Activated naive CD4-positive, alpha-beta T cell treated with anti-CD3 and anti-CD28 coated beads, Interleukin-2, amount 50 U/mL, for 16 hours (primary cell): Measurements from ENCODE around the gene ATP6V1C2.

Source experiments
- DNase-seq: peaks from one replicate; pipeline ENCODE4 v3.0.0-alpha.2; 2020

The ATP6V1C2 gene, protein sequence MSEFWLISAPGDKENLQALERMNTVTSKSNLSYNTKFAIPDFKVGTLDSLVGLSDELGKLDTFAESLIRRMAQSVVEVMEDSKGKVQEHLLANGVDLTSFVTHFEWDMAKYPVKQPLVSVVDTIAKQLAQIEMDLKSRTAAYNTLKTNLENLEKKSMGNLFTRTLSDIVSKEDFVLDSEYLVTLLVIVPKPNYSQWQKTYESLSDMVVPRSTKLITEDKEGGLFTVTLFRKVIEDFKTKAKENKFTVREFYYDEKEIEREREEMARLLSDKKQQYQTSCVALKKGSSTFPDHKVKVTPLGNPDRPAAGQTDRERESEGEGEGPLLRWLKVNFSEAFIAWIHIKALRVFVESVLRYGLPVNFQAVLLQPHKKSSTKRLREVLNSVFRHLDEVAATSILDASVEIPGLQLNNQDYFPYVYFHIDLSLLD

DNA sequence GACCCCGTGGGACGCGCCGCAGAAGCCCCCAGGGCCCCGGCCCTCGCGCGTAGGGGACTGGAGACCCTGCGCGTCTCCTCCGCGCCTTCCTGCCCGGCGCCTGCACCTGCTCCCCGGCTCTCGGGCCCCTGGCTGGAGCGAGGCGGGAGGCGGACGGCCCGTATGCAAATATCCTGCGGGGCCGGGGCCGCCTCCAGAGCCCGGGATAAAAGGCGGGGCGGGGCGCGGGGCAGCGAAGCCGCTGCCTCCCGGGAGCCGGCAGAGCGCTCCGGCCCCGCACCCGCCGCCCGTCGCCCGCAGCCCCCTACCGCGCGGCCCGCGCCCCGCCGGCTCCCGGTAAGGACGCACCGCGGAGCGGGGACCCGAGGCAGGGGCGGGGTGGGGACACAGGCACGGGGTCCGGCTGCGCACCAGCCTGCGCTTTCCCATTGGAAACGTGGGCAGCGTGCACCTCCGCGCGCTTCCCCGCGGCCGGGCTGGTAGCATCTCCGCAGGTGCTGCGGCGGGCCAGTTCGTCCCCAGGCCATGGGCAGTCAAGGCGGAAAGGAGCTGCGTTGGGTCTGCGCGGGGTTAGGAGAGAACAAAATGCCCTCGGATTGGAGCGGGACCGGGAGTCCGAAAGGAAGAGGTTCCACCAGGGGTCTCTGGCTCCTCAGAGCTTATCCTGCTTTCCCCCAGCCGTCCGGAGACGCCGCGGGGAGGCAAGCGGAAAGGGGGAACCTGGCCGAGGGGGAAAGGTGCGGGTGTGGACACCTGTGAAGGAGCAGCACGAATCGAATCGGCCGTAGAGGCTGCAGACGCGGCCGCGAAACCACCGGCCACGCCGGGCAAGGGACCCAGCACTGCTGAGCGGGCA lies at the start of gene ATP6V1C2:
Gene ATP6V1C2 (plus strand): TSS at position 235 of the 856 bp plus-strand sequence. CDS start 1,220 bp downstream, outside the sequence.
- DNase-seq, result no peak

DNA sequence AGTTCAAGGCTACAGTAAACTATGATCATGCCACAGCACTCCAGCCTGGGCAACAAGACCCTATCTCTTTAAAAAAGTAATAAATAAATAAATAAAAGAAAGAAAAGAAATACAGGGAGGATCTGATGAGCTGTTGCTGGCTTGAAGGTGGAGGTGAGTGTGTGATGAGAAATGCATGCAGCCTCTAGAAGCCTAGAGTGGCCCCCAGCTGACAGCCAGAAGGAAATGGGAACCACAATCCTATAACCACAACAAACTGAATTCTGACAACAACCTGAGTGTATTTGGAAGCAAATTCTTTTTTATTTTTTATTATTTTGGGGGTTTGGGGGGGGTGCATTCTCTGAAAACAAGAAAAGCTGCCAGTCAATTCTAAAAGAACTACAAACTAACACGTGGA lies 46.3 kb upstream of the ATP6V1C2 start:
- no peak for DNase-seq

- DNase-seq, result no peak
Observed at GRCh38 chr2:10678225-10678624, 43.2 kb upstream of the ATP6V1C2 start.

DNA sequence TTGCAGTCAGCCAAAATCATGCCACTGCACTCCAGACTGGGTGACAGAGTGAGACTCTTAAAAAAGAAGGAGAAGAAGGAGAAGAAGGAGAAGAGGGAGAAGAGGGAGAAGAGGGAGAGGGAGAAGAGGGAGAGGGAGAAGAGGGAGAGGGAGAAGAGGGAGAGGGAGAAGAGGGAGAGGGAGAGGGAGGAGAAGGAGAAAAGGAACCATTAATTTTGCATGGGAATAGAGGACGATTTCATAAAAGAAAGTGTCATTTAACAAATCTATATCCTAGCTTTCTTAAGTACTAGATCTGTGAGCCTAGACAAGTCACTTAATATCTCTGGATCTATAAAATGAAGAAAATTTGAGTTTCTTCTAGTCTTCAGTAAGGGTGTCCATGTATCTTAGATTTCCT lies 41.2 kb upstream of the ATP6V1C2 start:
- no peak for DNase-seq

GRCh38 chr2:10680957-10681356 lies 40.5 kb upstream of the ATP6V1C2 start:
- DNase-seq, result no peak

- no peak for DNase-seq
Observed at GRCh38 chr2:10686176-10686730, 35.2 kb upstream of the ATP6V1C2 start.

DNA sequence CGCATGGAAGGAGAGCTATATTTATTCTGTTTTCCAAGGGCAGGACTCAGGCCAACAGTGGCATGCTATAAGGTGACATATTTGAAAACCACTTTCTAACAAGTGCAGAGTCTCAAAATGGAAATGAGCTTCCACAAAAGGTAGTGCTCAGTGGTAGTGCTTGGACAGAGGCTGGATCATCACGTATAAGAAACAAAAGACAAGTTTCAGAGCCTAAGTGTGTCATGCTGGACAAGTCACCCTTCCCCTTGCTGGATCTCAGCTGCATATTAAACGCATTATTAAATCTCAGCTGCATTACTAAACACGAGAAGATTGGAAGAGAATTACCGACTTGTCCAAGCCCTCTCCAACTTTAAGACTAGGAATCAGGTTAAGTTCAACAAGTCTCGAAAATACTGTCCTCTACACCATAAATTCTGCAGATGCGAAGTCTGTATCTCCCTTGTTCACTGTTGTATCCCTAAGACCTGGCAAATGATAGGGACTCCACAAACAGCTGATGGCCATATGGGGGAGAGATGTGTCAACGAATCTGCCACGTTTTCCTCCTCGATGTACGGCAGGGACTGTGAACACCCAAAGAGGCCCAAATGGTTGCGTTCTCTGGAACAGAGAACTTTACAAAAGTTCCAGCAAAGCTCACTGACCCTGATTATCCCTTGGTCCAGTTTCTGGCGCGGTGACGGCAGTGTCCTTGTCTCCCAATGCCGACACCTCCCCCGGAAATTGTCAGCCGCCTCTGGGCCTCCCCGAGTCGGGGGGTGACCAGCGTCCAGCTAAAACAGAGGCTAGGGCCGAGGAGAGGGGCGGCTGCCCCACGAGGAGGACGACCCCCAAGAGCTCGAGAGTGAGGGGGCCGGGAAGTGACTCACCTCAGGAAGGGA lies 32.3 kb upstream of the ATP6V1C2 start:
- DNase-seq, result no peak

- no peak for DNase-seq
Observed at GRCh38 chr2:10691521-10691920, 29.9 kb upstream of the ATP6V1C2 start.

GRCh38 chr2:10700078-10700803 lies 21.2 kb upstream of the ATP6V1C2 start:
- DNase-seq, result no peak

DNA sequence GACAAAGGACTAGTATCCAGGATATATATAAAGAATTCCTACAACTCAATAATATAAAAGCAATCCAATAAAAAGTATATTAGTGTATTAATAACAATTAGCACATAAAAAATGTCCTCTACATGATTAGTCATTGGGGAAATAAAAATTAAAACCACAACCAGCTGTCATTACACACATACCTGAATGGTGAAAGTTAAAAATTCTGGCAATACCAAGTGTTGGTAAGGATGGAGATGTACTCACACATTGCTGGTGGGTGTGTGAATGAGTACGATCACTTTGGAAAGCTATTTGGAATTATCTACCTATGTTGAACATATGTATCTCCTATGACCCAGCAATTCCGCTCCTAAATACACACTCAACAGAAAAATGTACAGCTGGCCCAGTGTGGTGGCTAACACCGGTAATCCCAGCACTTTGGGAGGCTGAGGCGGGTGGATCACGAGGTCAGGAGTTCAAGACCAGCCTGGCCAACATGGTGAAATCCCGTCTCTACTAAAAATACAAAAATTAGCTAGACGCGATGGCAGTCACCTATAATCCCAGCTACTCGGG lies 17.3 kb upstream of the ATP6V1C2 start:
- no peak for DNase-seq

GRCh38 chr2:10706033-10706432 lies 15.4 kb upstream of the ATP6V1C2 start:
- DNase-seq, result no peak

DNA sequence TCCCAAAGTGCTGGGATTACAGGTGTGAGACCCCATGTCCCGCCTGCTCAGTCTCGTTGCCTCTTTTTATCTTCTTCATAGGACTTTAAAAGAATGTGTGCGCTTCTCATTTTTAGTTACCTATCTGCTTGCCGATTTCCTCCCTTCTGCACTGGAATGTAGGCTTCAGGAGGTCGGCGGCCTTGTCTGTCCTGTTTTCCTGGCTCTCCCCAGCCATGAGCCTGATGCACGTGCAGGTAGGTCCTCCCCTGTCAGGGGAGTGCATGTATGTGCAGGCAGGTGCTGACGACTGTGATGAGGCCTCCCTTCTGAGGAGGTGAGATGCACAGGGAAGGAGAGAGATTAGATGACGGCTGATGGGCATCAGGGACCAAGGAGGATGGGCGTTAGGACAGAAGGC lies 13.6 kb upstream of the ATP6V1C2 start:
- no peak for DNase-seq

- no peak for DNase-seq
Observed at GRCh38 chr2:10709290-10709939, 12.0 kb upstream of the ATP6V1C2 start.

- no peak for DNase-seq
Observed at GRCh38 chr2:10712185-10712809, 9.1 kb upstream of the ATP6V1C2 start.

DNA sequence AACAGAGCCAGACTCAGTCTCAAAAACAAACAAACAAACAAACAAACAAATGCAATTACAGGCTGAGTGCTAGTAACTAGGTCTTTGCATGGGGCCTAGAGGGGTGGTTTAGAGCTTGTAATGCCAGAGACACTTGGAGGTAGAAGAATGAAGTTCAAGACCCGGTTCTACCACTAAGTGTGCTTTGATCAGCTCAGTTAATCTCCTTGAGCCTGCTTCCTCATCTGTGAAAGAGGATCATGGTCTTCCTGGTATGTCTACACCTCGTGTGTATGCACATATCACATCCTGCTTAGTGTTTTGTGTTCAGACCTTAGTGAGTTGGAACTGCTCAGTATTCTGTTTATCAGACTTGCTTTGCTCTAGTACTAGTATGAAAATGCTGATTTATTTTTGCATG lies 4.8 kb upstream of the ATP6V1C2 start:
- DNase-seq, result no peak

GRCh38 chr2:10717628-10718027 lies 3.8 kb upstream of the ATP6V1C2 start:
- no peak for DNase-seq

DNA sequence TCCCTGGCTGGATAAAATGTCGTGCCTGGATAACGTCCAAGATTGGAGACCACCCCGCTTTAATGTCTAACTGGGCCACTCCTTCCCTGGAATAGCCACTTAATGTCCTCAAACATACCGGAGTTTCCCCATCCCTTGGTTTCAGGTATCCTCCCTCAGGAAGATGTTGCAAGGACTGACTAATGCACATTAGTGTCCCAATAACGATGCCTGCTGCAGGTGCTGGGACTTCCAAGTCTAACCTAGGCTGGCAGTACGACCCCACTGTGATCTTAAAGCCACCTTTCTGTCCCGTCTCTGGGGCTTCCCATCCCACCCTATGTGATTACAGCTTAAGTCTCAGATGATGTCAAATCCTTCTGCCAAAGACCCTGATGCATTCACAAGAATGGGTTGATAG lies 1.1 kb upstream of the ATP6V1C2 start:
- no peak for DNase-seq

GRCh38 chr2:10720947-10721395 lies 459 bp upstream of the ATP6V1C2 start:
- DNase-seq, result no peak

DNA sequence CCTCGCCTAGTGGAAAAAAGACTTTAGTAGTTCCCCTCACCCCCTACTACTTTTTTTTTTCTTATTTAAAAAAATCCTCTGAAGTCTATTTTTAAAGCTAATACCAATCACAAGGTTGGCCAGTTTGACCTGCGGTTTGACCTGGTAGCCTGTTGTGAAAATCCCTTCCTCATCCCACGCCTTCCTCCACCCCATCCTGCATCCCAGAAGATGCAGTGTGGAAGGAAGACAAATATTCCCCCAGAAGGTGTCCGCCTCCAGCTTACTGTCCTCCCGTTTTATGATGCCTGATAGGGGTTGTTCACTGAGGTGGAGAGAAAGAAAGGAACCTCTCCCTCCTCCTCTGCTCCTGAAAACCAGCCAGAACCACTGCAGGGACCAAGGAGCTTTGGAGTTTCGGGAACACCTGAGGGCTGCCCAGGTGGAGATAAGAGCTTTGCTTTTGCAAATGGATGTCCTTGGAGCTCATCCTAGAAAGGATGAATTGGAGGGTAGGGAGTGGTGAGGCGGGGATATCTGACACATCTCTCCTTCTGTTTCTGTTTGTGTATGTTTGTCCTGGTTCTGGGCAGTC lies 909 bp downstream of the ATP6V1C2 start:
- DNase-seq, result no peak
